GM12878 (cell line): Measurements from ENCODE around the gene RAB2B. TPM values are rescaled to one million over a fixed set of nuclear protein-coding genes. Genes with fewer than 3 reads are reported as not detected.

Experiments
- ATF7 ChIP-seq: fragments of 450-650 bp; IDR thresholded peaks from 2 replicates; pipeline ENCODE4 v1.6.1; 2016; ENCODE audit warnings: low read depth, mild to moderate bottlenecking
- BHLHE40 ChIP-seq, 2 experiments: fragments of 450-650 bp in 1 of 2; IDR thresholded peaks; 2 replicates each; pipeline ENCODE4 v1.6.1; 2011 to 2017; ENCODE audit warnings: low read depth in 2 of 2, borderline replicate concordance in 1 of 2, improper control_type of control experiment in 1 of 2, low read length in 1 of 2, mild to moderate bottlenecking in 1 of 2
- HDAC2 ChIP-seq: fragments of 200-600 bp; sonication (generic); IDR thresholded peaks from 2 replicates; pipeline ENCODE4 v1.6.1; 2017
- IRF4 ChIP-seq: IDR thresholded peaks from 2 replicates; pipeline ENCODE4 v1.6.1; 2011; ENCODE audit warnings: low read depth, low read length
- JUNB ChIP-seq: IDR thresholded peaks from 2 replicates; pipeline ENCODE4 v1.6.1; 2016; ENCODE audit warnings: antibody characterized with exemption, mild to moderate bottlenecking
- KAT2A ChIP-seq: conservative IDR thresholded peaks from 2 replicates; pipeline ENCODE4 v1.6.1; 2011; ENCODE audit warnings: low read depth, low read length; ENCODE audit not compliant: control insufficient read depth
- LARP7 ChIP-seq: fragments of 450-650 bp; IDR thresholded peaks from 2 replicates; pipeline ENCODE4 v1.6.1; 2017; ENCODE audit warnings: mild to moderate bottlenecking
- MTA2 ChIP-seq: fragments of 450-650 bp; IDR thresholded peaks from 2 replicates; pipeline ENCODE4 v1.6.1; 2016; ENCODE audit warnings: low read depth, mild to moderate bottlenecking, moderate library complexity
- NBN ChIP-seq: fragments of 450-650 bp; IDR thresholded peaks from 2 replicates; pipeline ENCODE4 v1.6.1; 2016
- NFXL1 ChIP-seq: fragments of 450-650 bp; IDR thresholded peaks from 2 replicates; pipeline ENCODE4 v1.6.1; 2017; ENCODE audit warnings: antibody characterized with exemption, mild to moderate bottlenecking, borderline replicate concordance
- NFYB ChIP-seq: IDR thresholded peaks from 2 replicates; pipeline ENCODE4 v1.6.1; 2011; ENCODE audit warnings: low read depth, mild to moderate bottlenecking, low read length, improper control_type of control experiment, moderate library complexity; ENCODE audit not compliant: insufficient read depth
- PAX5 ChIP-seq: IDR thresholded peaks from 2 replicates; pipeline ENCODE4 v1.6.1; 2011; ENCODE audit warnings: low read depth, low read length, borderline replicate concordance
- PML ChIP-seq: IDR thresholded peaks from 2 replicates; pipeline ENCODE4 v1.6.1; 2012; ENCODE audit warnings: low read length, inconsistent platforms
- POU2F2 ChIP-seq: IDR thresholded peaks from 3 replicates; pipeline ENCODE4 v1.6.1; 2011; ENCODE audit warnings: low read depth, mild to moderate bottlenecking, low read length, borderline replicate concordance
- RAD51 ChIP-seq: fragments of 450-650 bp; IDR thresholded peaks from 2 replicates; pipeline ENCODE4 v1.6.1; 2016; ENCODE audit warnings: moderate library complexity, mild to moderate bottlenecking, inconsistent platforms
- RCOR1 ChIP-seq: conservative IDR thresholded peaks from 2 replicates; pipeline ENCODE4 v1.6.1; 2012; ENCODE audit warnings: low read depth, low read length, improper control_type of control experiment
- RELB ChIP-seq: fragments of 450-650 bp; IDR thresholded peaks from 2 replicates; pipeline ENCODE4 v1.6.1; 2017; ENCODE audit warnings: low read depth, mild to moderate bottlenecking, moderate library complexity
- SIN3A ChIP-seq: IDR thresholded peaks from 2 replicates; pipeline ENCODE4 v1.6.1; 2012; ENCODE audit warnings: low read depth, low read length, improper control_type of control experiment
- SMC3 ChIP-seq: IDR thresholded peaks from 2 replicates; pipeline ENCODE4 v1.6.1; 2011; ENCODE audit warnings: low read length, improper control_type of control experiment, borderline replicate concordance
- TCF12 ChIP-seq: IDR thresholded peaks from 2 replicates; pipeline ENCODE4 v1.6.1; 2011; ENCODE audit warnings: low read depth, mild to moderate bottlenecking, low read length
- TCF3 ChIP-seq: IDR thresholded peaks from 2 replicates; pipeline ENCODE4 v1.6.1; 2012; ENCODE audit warnings: low read depth, mild to moderate bottlenecking, low read length, borderline replicate concordance; ENCODE audit not compliant: insufficient read depth
- ZNF24 ChIP-seq: fragments of 450-650 bp; IDR thresholded peaks from 2 replicates; pipeline ENCODE4 v1.6.1; 2017; ENCODE audit warnings: antibody characterized with exemption, mild to moderate bottlenecking
- polyA plus RNA-seq, 11 experiments: library from polyadenylated mRNA; depleted of rRNA in 4 of 11; unstranded in 6 of 11; stranded (reverse) in 5 of 11; fragments of >200 nt; fragmentation: Nextera tagmentation in 4 of 11; fragmentation: Illumina TruSeq in 1 of 11; extraction: Ambion mirVana in 4 of 11; extraction: Trizol in 1 of 11; gene quantifications; 1 replicate in 1 of 11; 2 replicates in 10 of 11; pipeline versions ENCODE4 v1.2.1 to v1.2.3, GENCODE V29; 2011 to 2016; ENCODE audit warnings: inconsistent platforms in 2 of 11, missing spikeins in 2 of 11, low read depth in 1 of 11
- total RNA-seq, 4 experiments: library from RNA; depleted of rRNA in 3 of 4; stranded (reverse); fragments of >200 nt in 3 of 4; fragmentation: Illumina TruSeq in 1 of 4; extraction: Trizol in 1 of 4; gene quantifications; 2 replicates each; pipeline versions ENCODE4 v1.2.1 to v1.2.3, GENCODE V29; 2013 to 2021
- TF ChIP-seq, protein P1 (sequence below): fragments of 450-650 bp; IDR thresholded peaks from 2 replicates; pipeline ENCODE4 v1.6.1; 2018; ENCODE audit warnings: borderline replicate concordance, mild to moderate bottlenecking; ENCODE audit not compliant: partially characterized antibody
- TF ChIP-seq, protein P2 (sequence below): IDR thresholded peaks from 2 replicates; pipeline ENCODE4 v1.6.1; 2012; ENCODE audit warnings: low read length, inconsistent platforms

The RAB2B gene
- total and polyA plus RNA-seq, 10 of the 15 experiments (the other 5 are each of a cell fraction or from before 2014, with no cell fraction given): 5.6 to 45.1 (median 12.5) TPM

- TF ChIP-seq ATF7 (peak; percentile 50; the same call in 1 of the 2 replicates), MTA2 (peak; percentile 39; the same call in 1 of the 2 replicates), LARP7 (no peak), PML (no peak), HDAC2 (no peak), KAT2A (no peak), PAX5 (no peak), IRF4 (no peak), NFXL1 (no peak), JUNB (no peak), TCF12 (no peak), RCOR1 (no peak), SIN3A (no peak), TCF3 (no peak), POU2F2 (no peak), NFYB (no peak), RAD51 (no peak), SMC3 (peak; percentile 83; the same call in 1 of the 2 replicates), NBN (0 out of 2 replicates have a peak, but pooled peaks have one; percentile 28), ZNF24 (0 out of 2 replicates have a peak, but pooled peaks have one; percentile 15), RELB (peak; percentile 67), BHLHE40 (IDR thresholded peaks at IDR 0.05; ENCODE audit: borderline replicate concordance in 1 of 2, low read depth in 2 of 2, low read length in 1 of 2) (no peak)
- TF ChIP-seq, protein P1, sequence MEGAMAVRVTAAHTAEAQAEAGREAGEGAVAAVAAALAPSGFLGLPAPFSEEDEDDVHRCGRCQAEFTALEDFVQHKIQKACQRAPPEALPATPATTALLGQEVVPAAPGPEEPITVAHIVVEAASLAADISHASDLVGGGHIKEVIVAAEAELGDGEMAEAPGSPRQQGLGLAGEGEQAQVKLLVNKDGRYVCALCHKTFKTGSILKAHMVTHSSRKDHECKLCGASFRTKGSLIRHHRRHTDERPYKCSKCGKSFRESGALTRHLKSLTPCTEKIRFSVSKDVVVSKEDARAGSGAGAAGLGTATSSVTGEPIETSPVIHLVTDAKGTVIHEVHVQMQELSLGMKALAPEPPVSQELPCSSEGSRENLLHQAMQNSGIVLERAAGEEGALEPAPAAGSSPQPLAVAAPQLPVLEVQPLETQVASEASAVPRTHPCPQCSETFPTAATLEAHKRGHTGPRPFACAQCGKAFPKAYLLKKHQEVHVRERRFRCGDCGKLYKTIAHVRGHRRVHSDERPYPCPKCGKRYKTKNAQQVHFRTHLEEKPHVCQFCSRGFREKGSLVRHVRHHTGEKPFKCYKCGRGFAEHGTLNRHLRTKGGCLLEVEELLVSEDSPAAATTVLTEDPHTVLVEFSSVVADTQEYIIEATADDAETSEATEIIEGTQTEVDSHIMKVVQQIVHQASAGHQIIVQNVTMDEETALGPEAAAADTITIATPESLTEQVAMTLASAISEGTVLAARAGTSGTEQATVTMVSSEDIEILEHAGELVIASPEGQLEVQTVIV: no peak
- TF ChIP-seq, protein P2, sequence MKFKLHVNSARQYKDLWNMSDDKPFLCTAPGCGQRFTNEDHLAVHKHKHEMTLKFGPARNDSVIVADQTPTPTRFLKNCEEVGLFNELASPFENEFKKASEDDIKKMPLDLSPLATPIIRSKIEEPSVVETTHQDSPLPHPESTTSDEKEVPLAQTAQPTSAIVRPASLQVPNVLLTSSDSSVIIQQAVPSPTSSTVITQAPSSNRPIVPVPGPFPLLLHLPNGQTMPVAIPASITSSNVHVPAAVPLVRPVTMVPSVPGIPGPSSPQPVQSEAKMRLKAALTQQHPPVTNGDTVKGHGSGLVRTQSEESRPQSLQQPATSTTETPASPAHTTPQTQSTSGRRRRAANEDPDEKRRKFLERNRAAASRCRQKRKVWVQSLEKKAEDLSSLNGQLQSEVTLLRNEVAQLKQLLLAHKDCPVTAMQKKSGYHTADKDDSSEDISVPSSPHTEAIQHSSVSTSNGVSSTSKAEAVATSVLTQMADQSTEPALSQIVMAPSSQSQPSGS: no peak
These were observed 22.1 kb upstream of the RAB2B start (continued) for GRCh38 chr14:21498540-21499526.
